Measurements from ENCODE around the gene HSF2BP.
A peak's percentile ranks its signal among the peaks of the same experiment; 100 is the strongest.

HSF2BP gene

GRCh38 chr21:43614839-43615238, 44.4 kb downstream of the HSF2BP start:
- H3K4me3 ChIP-seq (replicated peaks; ENCODE audit: insufficient read depth, low read length) = no peak overlapping the region
- H3K27me3 ChIP-seq (ENCODE audit: insufficient read depth, poor library complexity, severe bottlenecking) = no peaks in the 10 kb centered on the region
- DNase-seq (ENCODE audit: low read depth in 1 of 2, low spot score in 1 of 2) = no peak
- H3K27ac ChIP-seq (replicated peaks) = no peak overlapping the region
- TF ChIP-seq POLR2AphosphoS5 (IDR thresholded peaks at IDR 0.05; ENCODE audit: low read depth) = no peak
- TF ChIP-seq REST (IDR thresholded peaks at IDR 0.05; ENCODE audit: insufficient replicate concordance, low read depth) = no peak
- TF ChIP-seq CTCF (IDR thresholded peaks at IDR 0.05; ENCODE audit: insufficient read depth, low read length) = no peak
- no peak for TF ChIP-seq GABPA (IDR thresholded peaks at IDR 0.05; ENCODE audit: low read depth)
- TF ChIP-seq SPI1 (IDR thresholded peaks at IDR 0.05; ENCODE audit: borderline replicate concordance, low read depth) = no peak

- DNase-seq (ENCODE audit: low read depth in 1 of 2, low spot score in 1 of 2) = no peak
- no peak overlapping the region for H3K27ac ChIP-seq (replicated peaks)
- no peak for TF ChIP-seq GABPA (IDR thresholded peaks at IDR 0.05; ENCODE audit: low read depth)
- TF ChIP-seq SPI1 (IDR thresholded peaks at IDR 0.05; ENCODE audit: borderline replicate concordance, low read depth) = no peak
- no peak for TF ChIP-seq POLR2AphosphoS5 (IDR thresholded peaks at IDR 0.05; ENCODE audit: low read depth)
These were observed 45.3 kb downstream of the HSF2BP start for GRCh38 chr21:43613755-43614638.

GRCh38 chr21:43611598-43612369, 47.5 kb downstream of the HSF2BP start:
- Histone ChIP-seq H3K4me3 (replicated peaks; ENCODE audit: insufficient read depth, low read length) (no peak overlapping the region), H3K27me3 (ENCODE audit: insufficient read depth, poor library complexity, severe bottlenecking) (no peaks in the 10 kb centered on the region), H3K27ac (replicated peaks) (no peak overlapping the region)
- TF ChIP-seq CTCF (IDR thresholded peaks at IDR 0.05; ENCODE audit: insufficient read depth, low read length) = peak; percentile 71
- no peak for TF ChIP-seq SPI1 (IDR thresholded peaks at IDR 0.05; ENCODE audit: borderline replicate concordance, low read depth)
- DNase-seq (ENCODE audit: low read depth in 1 of 2, low spot score in 1 of 2) = peak; percentile 4 to 47

More at GRCh38 chr21:43613755-43614638, 45.3 kb downstream of the HSF2BP start:
- H3K4me3 ChIP-seq (replicated peaks; ENCODE audit: insufficient read depth, low read length) = no peak overlapping the region
- H3K27me3 ChIP-seq (ENCODE audit: insufficient read depth, poor library complexity, severe bottlenecking) = no peaks in the 10 kb centered on the region

GRCh38 chr21:43609501-43610340, 49.6 kb downstream of the HSF2BP start:
- DNase-seq (ENCODE audit: low read depth in 1 of 2, low spot score in 1 of 2) = no peak
- H3K27ac ChIP-seq (replicated peaks) = no peak overlapping the region

More at GRCh38 chr21:43609501-43610340, 49.6 kb downstream of the HSF2BP start:
- H3K27me3 ChIP-seq (ENCODE audit: insufficient read depth, poor library complexity, severe bottlenecking) = no peaks in the 10 kb centered on the region
- H3K4me3 ChIP-seq (replicated peaks; ENCODE audit: insufficient read depth, low read length) = no peak overlapping the region
- TF ChIP-seq CTCF (IDR thresholded peaks at IDR 0.05; ENCODE audit: insufficient read depth, low read length) = no peak
- no peak for TF ChIP-seq GABPA (IDR thresholded peaks at IDR 0.05; ENCODE audit: low read depth)
- TF ChIP-seq POLR2AphosphoS5 (IDR thresholded peaks at IDR 0.05; ENCODE audit: low read depth) = no peak
- TF ChIP-seq REST (IDR thresholded peaks at IDR 0.05; ENCODE audit: insufficient replicate concordance, low read depth) = no peak
- no peak for TF ChIP-seq SPI1 (IDR thresholded peaks at IDR 0.05; ENCODE audit: borderline replicate concordance, low read depth)

Measured in HL-60 (cell line).